Pancreas (tissue), 10 donors: ENCODE measurements around the gene TEPSIN. TPM values are rescaled to one million over a fixed set of nuclear protein-coding genes. Genes with fewer than 3 reads are reported as not detected.

ENCODE experiments used
- ATAC-seq, 4 donors: fragments of 200-7000 bp; cut with Tn5 transposase; one replicate each; pipeline versions ENCODE4 v1.8.0 to v1.9.1; 2020; ENCODE audit warnings: mild to moderate bottlenecking in 4 of 4, moderate library complexity in 4 of 4
- DNase-seq, 6 donors: peaks; one replicate each; pipeline ENCODE4 v3.0.0-alpha.2; 2020
- FAIRE-seq: peaks from 2 replicates; lab custom pipeline; 2012; peaks lifted over from hg19 to GRCh38; lab: Jason Lieb, UNC
- H3K27ac ChIP-seq, 4 donors: fragments of 200-600 bp; sonication (generic); 1 replicate in 3 of 4; 2 replicates in 1 of 4; pipeline versions ENCODE4 v1.5.0 to v1.8.0; 2020
- H3K27me3 ChIP-seq, 4 donors: fragments of 200-600 bp; one replicate each; pipeline ENCODE4 v1.8.0; 2021
- H3K36me3 ChIP-seq, 3 donors: fragments of 200-600 bp; sonication (generic) in 1 of 3; one replicate each; pipeline versions ENCODE4 v1.5.0 to v1.8.0; 2020 to 2021
- H3K4me1 ChIP-seq, 3 donors: fragments of 200-600 bp; one replicate each; pipeline ENCODE4 v1.8.0; 2021
- H3K4me3 ChIP-seq, 4 donors: fragments of 200-600 bp; sonication (generic) in 2 of 4; one replicate each; pipeline versions ENCODE4 v1.5.0 to v1.8.0; 2020 to 2021
- H3K9me3 ChIP-seq, 4 donors: fragments of 200-600 bp; one replicate each; pipeline ENCODE4 v1.8.0; 2021
- CTCF ChIP-seq, 4 donors: fragments of 200-600 bp; sonication (generic) in 3 of 4; IDR thresholded peaks; one replicate each; pipeline versions ENCODE4 v1.5.0 to v1.8.0; 2021; ENCODE audit warnings: antibody characterized with exemption in 4 of 4
- whole genome bisulfite sequencing, 2 donors: extraction: QIAGEN DNeasy Blood & Tissue Kit; methylation state at CpG; one replicate each; pipeline ENCODE4 v1.1.7; 2013; 5-methylcytosine and 5-hydroxymethylcytosine counted together
- intact Hi-C, 3 donors: fragments of 100-400 bp; cut with DNase I; formaldehyde crosslinking; loops; one replicate each; pipeline versions ENCODE4 v1.11.1 to v1.14.2; 2022
- polyA plus RNA-seq, 2 donors: library from polyadenylated mRNA; stranded (reverse); fragments of 200-250 nt; gene quantifications; one replicate each; pipeline ENCODE4 v1.2.3, GENCODE V29; 2013
- total RNA-seq, 6 donors: library from RNA; stranded (reverse); fragmentation: NEBNext Ultra II Directional in 4 of 6; extraction: Animal tissue kit (Norgen Biotek cat#: 25700) in 4 of 6; gene quantifications; one replicate each; pipeline versions ENCODE4 v1.2.1 to v1.2.4, GENCODE V29; 2021 to 2023
- donor health status: healthy with polysubstance abuse.
- donor health status: DM: no; HTN: no; CAD: no; lungs with moderate emphysema.
- donor health status: DM: no; HTN: no; CAD: no.
- donor health status: control.
- donor health status: control.
- donor health status: Bipolar disorder and iron deficiency.
- donor health status: DM: yes; HTN: yes; CAD: no.
- donor health status: DM: no; HTN: no; CAD: no.
- donor health status: DM: no; HTN: no; CAD: no.
- donor health status: DM: yes; HTN: yes; CAD: no.

TEPSIN gene
- total and polyA plus RNA-seq, 8 donors: 13.8 to 98.5 (median 18.9) TPM

- Histone ChIP-seq H3K27me3 (no peaks in the 10 kb centered on the region), H3K36me3 (peaks cover 3 to 31% (median 8%) of the 10 kb centered on the region in 3 donors), H3K4me3 (no peak overlapping the region), H3K27ac (no peak overlapping the region), H3K9me3 (no peaks in the 10 kb centered on the region), H3K4me1 (no peaks in the 10 kb centered on the region)
- no peak for TF ChIP-seq CTCF (IDR thresholded peaks at IDR 0.05)
- FAIRE-seq (no peak), DNase-seq (peak in 2 of 6 donors; percentile 34 to 57), ATAC-seq (peak in 2 of 4 donors; percentile 34 to 39)
- WGBS, 2 donors: 87% methylated on average over 28 to 29 of the region's 29 CpGs
- intact Hi-C loops: loop anchor here in 2 of 3 donors (10.0 kb wide), 2 partner anchors 233 to 353 kb away; no protein-coding TSS in a partner anchor
Measured at GRCh38 chr17:81251709-81252301, 12.9 kb upstream of the TEPSIN start.

GRCh38 chr17:81251094-81251708, 12.3 kb upstream of the TEPSIN start:
- no peak overlapping the region for H3K27ac ChIP-seq
- H3K4me1 ChIP-seq: no peaks in the 10 kb centered on the region
- ATAC-seq (peak in 2 of 4 donors; percentile 9 to 18), FAIRE-seq (no peak), DNase-seq (peak in 2 of 6 donors; percentile 51 to 76)
- no peak for TF ChIP-seq CTCF (IDR thresholded peaks at IDR 0.05)
- no peaks in the 10 kb centered on the region for H3K9me3 ChIP-seq
- WGBS, 2 donors: 80 to 82% methylated on average over 24 to 25 of the region's 25 CpGs
- peaks cover 3 to 31% (median 8%) of the 10 kb centered on the region in 3 donors for H3K36me3 ChIP-seq
- no peaks in the 10 kb centered on the region for H3K27me3 ChIP-seq
- intact Hi-C loops: loop anchor here in 2 of 3 donors (10.0 kb wide), 2 partner anchors 234 to 354 kb away; no protein-coding TSS in a partner anchor
- no peak overlapping the region for H3K4me3 ChIP-seq

- DNase-seq (peak in 3 of 6 donors; percentile 32 to 68 (median 46)), FAIRE-seq (no peak), ATAC-seq (no peak)
- Histone ChIP-seq H3K4me1 (no peaks in the 10 kb centered on the region), H3K9me3 (no peaks in the 10 kb centered on the region), H3K4me3 (no peak overlapping the region), H3K27me3 (no peaks in the 10 kb centered on the region), H3K27ac (no peak overlapping the region), H3K36me3 (peaks cover 3 to 31% (median 8%) of the 10 kb centered on the region in 3 donors)
- TF ChIP-seq CTCF (IDR thresholded peaks at IDR 0.05): no peak
- intact Hi-C loops: loop anchor here in 2 of 3 donors (10.0 kb wide), 2 partner anchors 234 to 354 kb away; no protein-coding TSS in a partner anchor
- 88 to 93% methylated on average over 25 to 31 of the region's 31 CpGs for WGBS, 2 donors
Measured at GRCh38 chr17:81250286-81251093, 11.6 kb upstream of the TEPSIN start.

- 88 to 95% methylated on average over 15 of the region's 15 CpGs for WGBS, 2 donors
- DNase-seq (peak in 3 of 6 donors; percentile 28 to 73 (median 58)), ATAC-seq (no peak), FAIRE-seq (no peak)
- Histone ChIP-seq H3K9me3 (no peaks in the 10 kb centered on the region), H3K4me3 (no peak overlapping the region), H3K27ac (no peak overlapping the region), H3K27me3 (no peaks in the 10 kb centered on the region), H3K36me3 (peaks cover 3 to 31% (median 8%) of the 10 kb centered on the region in 3 donors), H3K4me1 (no peaks in the 10 kb centered on the region)
- intact Hi-C loops: loop anchor here in 2 of 3 donors (5.0 to 10.0 kb wide), 3 partner anchors 235 to 355 kb away; no protein-coding TSS in a partner anchor
- no peak for TF ChIP-seq CTCF (IDR thresholded peaks at IDR 0.05)
Measured at GRCh38 chr17:81249223-81250040, 10.6 kb upstream of the TEPSIN start.
